ENCODE results near the gene METTL2B. TPM values are rescaled to one million over a fixed set of nuclear protein-coding genes. Genes with fewer than 3 reads are reported as not detected.
"Not testable (repeated sequence)": the region's sequence is repeated elsewhere in the genome, so short reads cannot be mapped to it uniquely, and the experiment has no call there.

METTL2B gene
- total and polyA plus RNA-seq, 2 of the 8 experiments (the other 6 are each of a cell fraction or from before 2014, with no cell fraction given): 14.6 to 43.5 TPM

DNA sequence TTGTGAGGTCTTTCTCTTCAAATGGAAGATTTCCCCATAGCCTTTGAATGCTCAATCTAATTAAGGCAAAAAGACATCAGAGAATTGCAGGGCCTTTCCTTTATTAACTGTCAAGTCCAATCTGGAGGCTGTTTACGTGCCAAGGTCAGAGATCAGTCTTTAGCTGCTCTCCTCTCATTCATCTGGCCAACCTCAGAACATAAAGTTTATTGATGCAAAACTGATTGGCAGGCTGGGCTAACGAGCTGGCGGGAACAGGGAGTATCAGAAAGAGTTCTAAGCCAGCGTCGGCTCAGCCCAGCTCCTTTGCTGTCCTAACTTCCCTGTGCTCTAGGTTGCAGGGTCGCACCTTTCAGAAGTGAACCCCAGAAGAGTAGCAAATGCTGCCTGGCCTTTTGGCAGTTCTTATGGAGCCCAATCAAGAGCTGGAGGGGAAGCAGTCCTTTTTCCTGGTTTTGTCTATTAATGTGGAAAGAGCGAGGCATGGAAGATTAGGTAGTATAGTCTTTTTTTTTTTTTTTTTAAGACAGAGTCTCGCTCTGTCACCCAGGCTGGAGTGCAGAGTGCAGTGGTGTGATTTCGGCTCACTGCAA is 47.5 kb downstream of the METTL2B start:
- POLR2A ChIA-PET (ENCODE audit: partially characterized antibody); H3K23ac ChIP-seq (ENCODE audit: insufficient read length); H4K20me1 ChIP-seq (replicated peaks in 1 of 2; ENCODE audit: control insufficient read depth in 1 of 2, insufficient read depth in 2 of 2, low read length in 2 of 2); H3K4me3 ChIP-seq (ENCODE audit: extremely low read depth in 1 of 4, insufficient read depth in 2 of 4, low read depth in 3 of 4, low read length in 4 of 4); H2AK5ac ChIP-seq (ENCODE audit: low read depth, low read length); H2BK12ac ChIP-seq (ENCODE audit: low read depth, low read length); H3K4me2 ChIP-seq (ENCODE audit: insufficient read depth in 1 of 2, low read depth in 2 of 2, low read length in 2 of 2); H3K79me2 ChIP-seq (ENCODE audit: control insufficient read depth in 1 of 2, insufficient read depth in 2 of 2, low read length in 2 of 2); H3K18ac ChIP-seq (ENCODE audit: extremely low read depth, low read length); FAIRE-seq; DNase-seq (ENCODE audit: low read depth in 1 of 2, low spot score in 2 of 2); H3K4ac ChIP-seq (replicated peaks; ENCODE audit: insufficient read length, low read depth, low read length); H2BK120ac ChIP-seq (replicated peaks; ENCODE audit: low read depth, low read length); H3K4me1 ChIP-seq (replicated peaks in 1 of 4; ENCODE audit: control insufficient read depth in 3 of 4, insufficient read depth in 4 of 4, low read length in 3 of 4); H4K5ac ChIP-seq (ENCODE audit: insufficient read length, low read depth, low read length); H3K27me3 ChIP-seq (replicated peaks in 1 of 4; ENCODE audit: control insufficient read depth in 3 of 4, extremely low read depth in 1 of 4, insufficient read depth in 3 of 4, low read length in 3 of 4); H3K56ac ChIP-seq (replicated peaks; ENCODE audit: insufficient read length, low read depth, low read length); H3K9ac ChIP-seq (replicated peaks in 1 of 4; ENCODE audit: extremely low read depth in 1 of 4, low read depth in 3 of 4, low read length in 3 of 4); H2BK15ac ChIP-seq (ENCODE audit: low read length); H4K91ac ChIP-seq (replicated peaks; ENCODE audit: insufficient read length, low read length); H4K8ac ChIP-seq (ENCODE audit: extremely low read depth, insufficient read depth, low read length); H2BK20ac ChIP-seq (ENCODE audit: low read length); H3K23me2 ChIP-seq (ENCODE audit: low read depth, low read length); H3K36me3 ChIP-seq (ENCODE audit: control insufficient read depth in 2 of 4, insufficient read depth in 4 of 4, low read length in 3 of 4); H2AFZ ChIP-seq (ENCODE audit: low read length); H3K79me1 ChIP-seq (ENCODE audit: low read depth, low read length); CTCF ChIA-PET (ENCODE audit: partially characterized antibody); H3K9me3 ChIP-seq (ENCODE audit: insufficient read depth in 2 of 2, low read depth in 1 of 2, low read length in 1 of 2); H2BK5ac ChIP-seq (ENCODE audit: low read depth, low read length); H3K14ac ChIP-seq (ENCODE audit: insufficient read length); H3K27ac ChIP-seq (ENCODE audit: low read depth, low read length): not testable (repeated sequence)
- WGBS, 2 experiments (ENCODE audit: extremely low coverage in 1 of 2, insufficient coverage in 1 of 2, insufficient read length in 1 of 2, insufficient replicate concordance in 2 of 2, low coverage in 1 of 2, low lambda C conversion rate in 2 of 2, missing lambda C conversion rate in 1 of 2): 86% methylated on average over 8 of the region's 9 CpGs; no CpG with 5 or more reads in 1 of the 2 experiments

DNA sequence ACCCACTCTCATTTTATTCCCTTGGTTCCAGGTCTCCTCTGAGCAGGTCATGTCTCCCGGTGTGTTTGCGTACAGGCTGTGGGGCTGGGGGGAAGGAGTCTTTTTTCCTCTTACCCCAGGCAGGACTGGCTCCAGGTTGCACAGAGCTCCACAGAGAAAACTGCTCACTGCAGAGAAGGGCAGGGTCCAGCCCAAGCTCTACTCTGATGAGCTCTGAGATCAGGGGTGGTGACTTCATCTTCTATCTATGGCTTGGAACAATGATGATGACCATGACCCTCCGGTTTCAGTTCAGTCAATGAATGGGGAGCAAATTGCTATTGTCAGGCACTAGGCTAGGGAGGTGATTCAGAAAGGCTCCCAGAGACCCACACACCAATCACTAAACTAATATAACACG is 49.0 kb downstream of the METTL2B start:
- not testable (repeated sequence) for H2BK12ac ChIP-seq (ENCODE audit: low read depth, low read length); H2BK120ac ChIP-seq (replicated peaks; ENCODE audit: low read depth, low read length); H3K79me1 ChIP-seq (ENCODE audit: low read depth, low read length); H3K79me2 ChIP-seq (ENCODE audit: control insufficient read depth in 1 of 2, insufficient read depth in 2 of 2, low read length in 2 of 2); H3K23me2 ChIP-seq (ENCODE audit: low read depth, low read length); H3K27ac ChIP-seq (ENCODE audit: low read depth, low read length); H4K8ac ChIP-seq (ENCODE audit: extremely low read depth, insufficient read depth, low read length); H3K56ac ChIP-seq (replicated peaks; ENCODE audit: insufficient read length, low read depth, low read length); H3K36me3 ChIP-seq (ENCODE audit: control insufficient read depth in 2 of 4, insufficient read depth in 4 of 4, low read length in 3 of 4); H3K4me1 ChIP-seq (replicated peaks in 1 of 4; ENCODE audit: control insufficient read depth in 3 of 4, insufficient read depth in 4 of 4, low read length in 3 of 4); H3K27me3 ChIP-seq (replicated peaks in 1 of 4; ENCODE audit: control insufficient read depth in 3 of 4, extremely low read depth in 1 of 4, insufficient read depth in 3 of 4, low read length in 3 of 4); FAIRE-seq; H3K18ac ChIP-seq (ENCODE audit: extremely low read depth, low read length); H2AK5ac ChIP-seq (ENCODE audit: low read depth, low read length); DNase-seq (ENCODE audit: low read depth in 1 of 2, low spot score in 2 of 2); H4K5ac ChIP-seq (ENCODE audit: insufficient read length, low read depth, low read length); H3K9ac ChIP-seq (replicated peaks in 1 of 4; ENCODE audit: extremely low read depth in 1 of 4, low read depth in 3 of 4, low read length in 3 of 4); H3K23ac ChIP-seq (ENCODE audit: insufficient read length); H2BK15ac ChIP-seq (ENCODE audit: low read length); H2BK20ac ChIP-seq (ENCODE audit: low read length); H4K20me1 ChIP-seq (replicated peaks in 1 of 2; ENCODE audit: control insufficient read depth in 1 of 2, insufficient read depth in 2 of 2, low read length in 2 of 2); H2AFZ ChIP-seq (ENCODE audit: low read length); H3K4me2 ChIP-seq (ENCODE audit: insufficient read depth in 1 of 2, low read depth in 2 of 2, low read length in 2 of 2); H3K4me3 ChIP-seq (ENCODE audit: extremely low read depth in 1 of 4, insufficient read depth in 2 of 4, low read depth in 3 of 4, low read length in 4 of 4); H2BK5ac ChIP-seq (ENCODE audit: low read depth, low read length); H3K14ac ChIP-seq (ENCODE audit: insufficient read length); H3K4ac ChIP-seq (replicated peaks; ENCODE audit: insufficient read length, low read depth, low read length); H4K91ac ChIP-seq (replicated peaks; ENCODE audit: insufficient read length, low read length); H3K9me3 ChIP-seq (ENCODE audit: insufficient read depth in 2 of 2, low read depth in 1 of 2, low read length in 1 of 2)
- ChIA-PET POLR2A (ENCODE audit: partially characterized antibody) (interaction anchor here (1.0 kb wide), 1 partner anchor 7 kb away, joined by 3 read pairs; no protein-coding TSS in a partner anchor), CTCF (ENCODE audit: partially characterized antibody) (interaction anchor here (1.6 kb wide), 1 partner anchor 51 kb away, joined by 4 read pairs; no protein-coding TSS in a partner anchor)
- WGBS, 2 experiments (ENCODE audit: extremely low coverage in 1 of 2, insufficient coverage in 1 of 2, insufficient read length in 1 of 2, insufficient replicate concordance in 2 of 2, low coverage in 1 of 2, low lambda C conversion rate in 2 of 2, missing lambda C conversion rate in 1 of 2): 87% methylated on average over 4 of the region's 4 CpGs; no CpG with 5 or more reads in 1 of the 2 experiments
